K562 (cell line): Measurements from ENCODE around the gene FRMD4A. TPM values are rescaled to one million over a fixed set of nuclear protein-coding genes. Genes with fewer than 3 reads are reported as not detected.

Experiments used
- ATAC-seq: fragments of 200-7000 bp; cut with Tn5 transposase; 3 replicates; pipeline ENCODE4 v1.9.1; 2020; ENCODE audit warnings: moderate library complexity
- BruUV-seq: library from RNA; stranded (reverse); fragments of 400-500 nt; replicated peaks from 2 replicates; lab custom pipeline; 2021; lab: Mats Ljungman, UMichigan
- CTCF ChIA-PET: fragments of 300-600 bp; formaldehyde crosslinking; extraction: SDS; loops from one replicate; lab custom pipeline; 2021; ENCODE audit warnings: low intra/inter-chr PET ratio; lab: Yijun Ruan, JAX
- POLR2A ChIA-PET: fragments of 300-600, 350-650 bp; sonication (Branson Sonifier 250); formaldehyde crosslinking; extraction: SDS; loops from one replicate; lab custom pipeline; 2021; ENCODE audit warnings: antibody characterized with exemption, inconsistent platforms; lab: Yijun Ruan, JAX
- DNase-seq, 4 experiments: peaks; one replicate each; pipeline versions ENCODE4 v3.0.0 to v3.0.0-alpha.2; 2011 to 2018; ENCODE audit warnings: low spot score in 3 of 4, mixed read lengths in 3 of 4; ENCODE audit errors: extremely low read depth in 1 of 4
- FAIRE-seq: peaks from 2 replicates; lab custom pipeline; 2011; peaks lifted over from hg19 to GRCh38; lab: Jason Lieb, UNC
- H2AFZ ChIP-seq: 2 replicates; pipeline ENCODE4 v1.6.0; 2011; ENCODE audit warnings: low read depth, low read length, control low read depth, inconsistent platforms
- H3K27ac ChIP-seq: fragments of 200-600 bp; 3 replicates; pipeline ENCODE4 v1.8.0; 2011; ENCODE audit warnings: low read depth, mild to moderate bottlenecking, control low read depth, inconsistent platforms, low read length, moderate library complexity, mixed read lengths; ENCODE audit errors: extremely low read depth
- H3K27me3 ChIP-seq, 2 experiments: fragments of 300-600 bp in 1 of 2; 2 replicates in 1 of 2; 3 replicates in 1 of 2; pipeline versions ENCODE4 v1.6.0 to v1.8.0; 2011; ENCODE audit warnings: inconsistent platforms in 2 of 2, low read length in 2 of 2, mild to moderate bottlenecking in 1 of 2, mixed read lengths in 1 of 2, moderate library complexity in 1 of 2; ENCODE audit not compliant: control insufficient read depth in 2 of 2, insufficient read depth in 2 of 2
- H3K36me3 ChIP-seq: fragments of 300-600 bp; 3 replicates; pipeline ENCODE4 v1.8.0; 2011; ENCODE audit warnings: mild to moderate bottlenecking, low read length, inconsistent platforms; ENCODE audit not compliant: control insufficient read depth, insufficient read depth
- H3K4me1 ChIP-seq, 2 experiments: fragments of 200-600 bp in 1 of 2; replicated peaks in 1 of 2; 2 replicates in 1 of 2; 3 replicates in 1 of 2; pipeline versions ENCODE4 v1.5.1 to v1.8.0; 2011; ENCODE audit warnings: inconsistent platforms in 2 of 2, low read length in 2 of 2, mild to moderate bottlenecking in 1 of 2, mixed read lengths in 1 of 2, moderate library complexity in 1 of 2; ENCODE audit not compliant: control insufficient read depth in 2 of 2, insufficient read depth in 2 of 2
- H3K4me2 ChIP-seq: 2 replicates; pipeline ENCODE4 v1.6.1; 2011; ENCODE audit warnings: low read length, control low read depth, inconsistent platforms, mixed read lengths; ENCODE audit not compliant: insufficient read depth
- H3K4me3 ChIP-seq: fragments of 200-600 bp; sonication (generic), shearing (Covaris generic); 2 replicates; pipeline ENCODE4 v1.5.1; 2016; ENCODE audit warnings: control low read depth, inconsistent platforms
- H3K79me2 ChIP-seq: fragments of 200-600 bp; 3 replicates; pipeline ENCODE4 v1.8.0; 2011; ENCODE audit warnings: low read length, inconsistent platforms; ENCODE audit not compliant: control insufficient read depth, insufficient read depth
- H3K9ac ChIP-seq, 2 experiments: 2 replicates each; pipeline versions ENCODE4 v1.6.0 to v1.6.1; 2011; ENCODE audit warnings: low read depth in 2 of 2, low read length in 2 of 2, control low read depth in 1 of 2, inconsistent platforms in 1 of 2, mild to moderate bottlenecking in 1 of 2, mixed read lengths in 1 of 2; ENCODE audit not compliant: insufficient read depth in 1 of 2
- H3K9me1 ChIP-seq: one replicate; pipeline ENCODE4 v1.6.0; 2011; ENCODE audit warnings: inconsistent platforms, mild to moderate bottlenecking, low read length, moderate library complexity; ENCODE audit not compliant: control insufficient read depth, insufficient read depth
- H3K9me3 ChIP-seq: replicated peaks from 2 replicates; pipeline ENCODE4 v1.5.1; 2011; ENCODE audit warnings: low read depth, low read length, inconsistent platforms; ENCODE audit not compliant: control insufficient read depth, insufficient read depth
- H4K20me1 ChIP-seq: replicated peaks from 2 replicates; pipeline ENCODE4 v1.6.1; 2011; ENCODE audit warnings: low read length, inconsistent platforms, mixed read lengths; ENCODE audit not compliant: control insufficient read depth, insufficient read depth
- ATF1 ChIP-seq, 2 experiments: fragments of 450-650 bp in 1 of 2; IDR thresholded peaks; 2 replicates each; pipeline ENCODE4 v1.6.1; 2016; ENCODE audit warnings: missing compliant biosample characterization in 1 of 2, missing genetic modification characterization in 1 of 2
- ATF6 ChIP-seq: sonication (generic); formaldehyde crosslinking; IDR thresholded peaks from 2 replicates; pipeline ENCODE4 v1.4.0; 2020; ENCODE audit warnings: mild to moderate bottlenecking, missing genetic modification reagents
- CBX3 ChIP-seq, 2 experiments: IDR thresholded peaks; 1 replicate in 1 of 2; 2 replicates in 1 of 2; pipeline ENCODE4 v1.6.1; 2012; ENCODE audit warnings: inconsistent platforms in 2 of 2, low read length in 2 of 2, borderline replicate concordance in 1 of 2, control low read depth in 1 of 2
- DDX20 ChIP-seq: fragments of 450-650 bp; IDR thresholded peaks from 2 replicates; pipeline ENCODE4 v1.6.1; 2016; ENCODE audit warnings: missing genetic modification characterization, low read depth, mild to moderate bottlenecking, missing compliant biosample characterization, moderate library complexity
- DPF2 ChIP-seq: fragments of 450-650 bp; IDR thresholded peaks from 2 replicates; pipeline ENCODE4 v1.6.1; 2016
- ETS2 ChIP-seq: IDR thresholded peaks from 2 replicates; pipeline ENCODE4 v1.6.1; 2016; ENCODE audit warnings: borderline replicate concordance, missing genetic modification characterization, mild to moderate bottlenecking, moderate library complexity, missing compliant biosample characterization; ENCODE audit not compliant: poor library complexity, severe bottlenecking
- GATAD2A ChIP-seq: fragments of 450-650 bp; IDR thresholded peaks from 2 replicates; pipeline ENCODE4 v1.6.1; 2017
- LEF1 ChIP-seq: fragments of 450-650 bp; IDR thresholded peaks from 2 replicates; pipeline ENCODE4 v1.6.1; 2016; ENCODE audit warnings: mild to moderate bottlenecking
- MBD1 ChIP-seq: fragments of 250-450 bp; sonication (Bioruptor Pico); IDR thresholded peaks from 2 replicates; pipeline ENCODE4 v1.8.0; 2022; ENCODE audit warnings: inconsistent platforms
- MXI1 ChIP-seq: IDR thresholded peaks from 2 replicates; pipeline ENCODE4 v1.6.1; 2011; ENCODE audit warnings: low read depth, mild to moderate bottlenecking, improper control_type of control experiment, low read length
- PCBP1 ChIP-seq: fragments of 200-400 bp; formaldehyde crosslinking; IDR thresholded peaks from 2 replicates; pipeline ENCODE4 v1.6.1; 2018; ENCODE audit warnings: mild to moderate bottlenecking, low read depth, low read length; ENCODE audit not compliant: poor library complexity, severe bottlenecking
- POLR2B ChIP-seq: fragments of 450-650 bp; IDR thresholded peaks from 2 replicates; pipeline ENCODE4 v1.6.1; 2018; ENCODE audit warnings: low read depth; ENCODE audit not compliant: partially characterized antibody
- RBM17 ChIP-seq: fragments of 200-400 bp; formaldehyde crosslinking; IDR thresholded peaks from 2 replicates; pipeline ENCODE4 v1.6.1; 2017; ENCODE audit warnings: low read depth, mild to moderate bottlenecking, low read length, borderline replicate concordance
- RUNX1 ChIP-seq: sonication (generic); IDR thresholded peaks from 2 replicates; pipeline ENCODE4 v1.6.1; 2016; ENCODE audit warnings: antibody characterized with exemption, low read depth
- SMARCA5 ChIP-seq: fragments of 450-650 bp; IDR thresholded peaks from 2 replicates; pipeline ENCODE4 v1.6.1; 2016
- THRAP3 ChIP-seq: fragments of 450-650 bp; IDR thresholded peaks from 2 replicates; pipeline ENCODE4 v1.6.1; 2016; ENCODE audit warnings: mild to moderate bottlenecking, inconsistent platforms, borderline replicate concordance
- ZNF124 ChIP-seq: sonication (generic); formaldehyde crosslinking; IDR thresholded peaks from 2 replicates; pipeline ENCODE4 v1.8.1; 2022; ENCODE audit warnings: missing genetic modification reagents
- ZSCAN32 ChIP-seq: fragments of 450-650 bp; formaldehyde crosslinking; IDR thresholded peaks from 2 replicates; pipeline ENCODE4 v1.4.0; 2020; ENCODE audit warnings: mild to moderate bottlenecking, moderate library complexity
- WGBS: fragments of 100-300 bp; shearing (Covaris generic); methylation state at CpG from one replicate; pipeline ENCODE4 v1.1.6; 2016; ENCODE audit warnings: low coverage, mixed read lengths; ENCODE audit not compliant: insufficient coverage; ENCODE audit errors: missing lambda C conversion rate; 5-methylcytosine and 5-hydroxymethylcytosine counted together
- in situ Hi-C: fragments of 300-500 bp; cut with MboI; formaldehyde crosslinking; loops from 4 replicates; pipeline ENCODE4 v1.15.0; 2018; ENCODE audit warnings: inconsistent platforms, mixed read lengths
- intact Hi-C: fragments of 100-400 bp; cut with micrococcal nuclease; formaldehyde crosslinking; loops from 2 replicates; pipeline ENCODE4 v1.14.2; 2022
- polyA plus RNA-seq, 8 experiments: library from polyadenylated mRNA; depleted of rRNA in 4 of 8; stranded (reverse) in 5 of 8; unstranded in 3 of 8; fragments of >200 nt; fragmentation: Nextera tagmentation in 2 of 8; fragmentation: Illumina TruSeq in 1 of 8; extraction: Ambion mirVana in 2 of 8; extraction: Trizol in 1 of 8; gene quantifications; 2 replicates each; pipeline versions ENCODE4 v1.2.1 to v1.2.3, GENCODE V29; 2011 to 2014; ENCODE audit warnings: inconsistent platforms in 1 of 8, missing spikeins in 1 of 8
- total RNA-seq, 7 experiments: library from RNA; depleted of rRNA in 6 of 7; stranded (reverse); fragments of >200 nt in 6 of 7; fragmentation: Illumina TruSeq in 2 of 7; extraction: Trizol in 2 of 7; gene quantifications; 2 replicates each; pipeline versions ENCODE4 v1.2.1 to v1.2.3, GENCODE V29; 2011 to 2021; ENCODE audit warnings: low replicate concordance in 1 of 7
- TF ChIP-seq, protein P1 (sequence below): sonication (generic); formaldehyde crosslinking; IDR thresholded peaks from 2 replicates; pipeline ENCODE4 v1.8.1; 2023; ENCODE audit warnings: mild to moderate bottlenecking, missing genetic modification reagents
- TF ChIP-seq, protein P2 (sequence below): fragments of 450-650 bp; IDR thresholded peaks from 2 replicates; pipeline ENCODE4 v1.6.1; 2016

FRMD4A gene
- total and polyA plus RNA-seq, 9 of the 15 experiments (the other 6 are each of a cell fraction or from before 2014, with no cell fraction given): 0.80 to 5.2 (median 3.0) TPM

- no peak overlapping the region for H3K4me3 ChIP-seq
- H3K9ac ChIP-seq: no peak overlapping the region
- intact Hi-C loops (no loop called here), in situ Hi-C loops (no loop called here)
- ATAC-seq (no peak), DNase-seq (no peak), FAIRE-seq (no peak)
- H3K27me3 ChIP-seq: peaks cover 8 to 40% of the 10 kb centered on the region in 2 experiments; a peak in 3 of 5 replicates
- CTCF ChIA-PET: no interaction called here
- no peaks in the 10 kb centered on the region for H3K9me3 ChIP-seq
- H3K36me3 ChIP-seq: no peaks in the 10 kb centered on the region
- no peak overlapping the region for H3K27ac ChIP-seq
- no peaks in the 10 kb centered on the region; the same call in 1 of the 2 replicates for H4K20me1 ChIP-seq
- H2AFZ ChIP-seq: no peak overlapping the region
- H3K9me1 ChIP-seq: no peaks in the 10 kb centered on the region
- H3K4me2 ChIP-seq: no peak overlapping the region
- WGBS: 3% methylated on average over 12 of the region's 12 CpGs
- TF ChIP-seq ATF6 (no peak), RUNX1 (no peak), POLR2B (no peak), ZNF124 (CRISPR knock-in tag) (no peak), CBX3 (IDR thresholded peaks at IDR 0.05; ENCODE audit: borderline replicate concordance in 1 of 2, low read length in 2 of 2) (no peak), PCBP1 (no peak), ATF1 (CRISPR knock-in tag; IDR thresholded peaks at IDR 0.05) (no peak), ATF1 (tag; IDR thresholded peaks at IDR 0.05) (no peak), MBD1 (CRISPR knock-in tag) (no peak), THRAP3 (no peak), GATAD2A (no peak), MXI1 (no peak), ETS2 (tag) (no peak), LEF1 (no peak), DDX20 (tag) (no peak), RBM17 (no peak), DPF2 (no peak), SMARCA5 (no peak), ZSCAN32 (CRISPR knock-in tag) (no peak)
- TF ChIP-seq, protein P1, sequence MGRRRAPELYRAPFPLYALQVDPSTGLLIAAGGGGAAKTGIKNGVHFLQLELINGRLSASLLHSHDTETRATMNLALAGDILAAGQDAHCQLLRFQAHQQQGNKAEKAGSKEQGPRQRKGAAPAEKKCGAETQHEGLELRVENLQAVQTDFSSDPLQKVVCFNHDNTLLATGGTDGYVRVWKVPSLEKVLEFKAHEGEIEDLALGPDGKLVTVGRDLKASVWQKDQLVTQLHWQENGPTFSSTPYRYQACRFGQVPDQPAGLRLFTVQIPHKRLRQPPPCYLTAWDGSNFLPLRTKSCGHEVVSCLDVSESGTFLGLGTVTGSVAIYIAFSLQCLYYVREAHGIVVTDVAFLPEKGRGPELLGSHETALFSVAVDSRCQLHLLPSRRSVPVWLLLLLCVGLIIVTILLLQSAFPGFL: no peak
- TF ChIP-seq, protein P2, sequence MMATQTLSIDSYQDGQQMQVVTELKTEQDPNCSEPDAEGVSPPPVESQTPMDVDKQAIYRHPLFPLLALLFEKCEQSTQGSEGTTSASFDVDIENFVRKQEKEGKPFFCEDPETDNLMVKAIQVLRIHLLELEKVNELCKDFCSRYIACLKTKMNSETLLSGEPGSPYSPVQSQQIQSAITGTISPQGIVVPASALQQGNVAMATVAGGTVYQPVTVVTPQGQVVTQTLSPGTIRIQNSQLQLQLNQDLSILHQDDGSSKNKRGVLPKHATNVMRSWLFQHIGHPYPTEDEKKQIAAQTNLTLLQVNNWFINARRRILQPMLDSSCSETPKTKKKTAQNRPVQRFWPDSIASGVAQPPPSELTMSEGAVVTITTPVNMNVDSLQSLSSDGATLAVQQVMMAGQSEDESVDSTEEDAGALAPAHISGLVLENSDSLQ: no peak
- TF ChIP-seq, all 486 proteins: peak for 0
- H3K4me1 ChIP-seq: no peaks in the 10 kb centered on the region
- no peaks in the 10 kb centered on the region for H3K79me2 ChIP-seq
- BruUV-seq: no TSS peak
- POLR2A ChIA-PET: no interaction called here
Measured at GRCh38 chr10:13869295-13869664, 461.4 kb downstream of the FRMD4A start.
